OCI-LY7 (cell line): Measurements from ENCODE around the gene UMAD1.
A peak's percentile ranks its signal among the peaks of the same experiment; 100 is the strongest.

Experiments
- CTCF ChIP-seq: fragments of 200-600 bp; sonication (generic); conservative IDR thresholded peaks from 2 replicates; pipeline ENCODE4 v1.5.1; 2014; ENCODE audit warnings: mild to moderate bottlenecking, antibody characterized with exemption, low read length, moderate library complexity, mixed read lengths
- EZH2phosphoT487 ChIP-seq: fragments of 200-600 bp; sonication (generic); IDR thresholded peaks from 2 replicates; pipeline ENCODE4 v1.6.1; 2018; ENCODE audit warnings: low read depth, borderline replicate concordance, mild to moderate bottlenecking, mixed run types, antibody characterized with exemption, low read length, moderate library complexity, mixed read lengths

DNA sequence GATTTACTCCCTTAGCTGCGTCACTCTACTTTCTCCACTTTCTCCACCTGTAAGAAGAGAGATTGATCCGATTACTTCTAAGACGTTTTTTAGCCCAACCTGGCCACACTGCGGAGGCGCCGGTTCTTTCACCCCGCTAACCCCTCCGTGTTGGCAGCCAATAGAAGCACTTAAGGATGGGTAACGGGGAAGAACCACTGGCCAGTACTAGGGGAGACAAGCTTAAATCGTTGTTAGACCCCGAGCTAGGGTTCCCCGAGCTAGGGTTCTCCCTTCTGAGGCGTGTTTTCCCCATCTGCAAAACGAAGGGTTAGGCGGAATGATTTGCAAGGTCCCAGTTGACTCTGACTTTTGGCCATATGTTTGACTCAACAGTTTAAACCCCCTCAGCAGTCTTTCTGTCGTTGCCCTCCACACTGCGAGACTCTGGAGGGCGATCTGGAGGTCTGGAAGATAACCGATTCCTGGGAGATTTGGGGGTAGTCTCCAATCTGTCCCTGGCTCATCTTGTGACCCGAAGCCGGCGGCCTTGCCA lies 644 bp downstream of the UMAD1 start:
- 0 out of 2 replicates have a peak, but pooled peaks have one; percentile 20 for TF ChIP-seq CTCF
- no peak for TF ChIP-seq EZH2phosphoT487
